ENCODE results near the gene PHKB. TPM values are rescaled to one million over a fixed set of nuclear protein-coding genes. Genes with fewer than 3 reads are reported as not detected.
"Not testable (repeated sequence)": the region's sequence is repeated elsewhere in the genome, so short reads cannot be mapped to it uniquely, and the experiment has no call there.

Gene PHKB
- total and polyA plus RNA-seq, 2 of the 8 experiments (the other 6 are each of a cell fraction or from before 2014, with no cell fraction given), result 18.6 to 38.3 TPM

GRCh38 chr16:47470810-47471209, 9.7 kb downstream of the PHKB start:
- Histone ChIP-seq H3K4me1 (replicated peaks in 1 of 4; ENCODE audit: control insufficient read depth in 3 of 4, insufficient read depth in 4 of 4, low read length in 3 of 4) (no peaks in the 10 kb centered on the region; a peak in 1 of 7 replicates), H3K27ac (ENCODE audit: low read depth, low read length) (no peak overlapping the region), H3K36me3 (ENCODE audit: control insufficient read depth in 2 of 4, insufficient read depth in 4 of 4, low read length in 3 of 4) (no peaks in the 10 kb centered on the region), H3K79me2 (ENCODE audit: control insufficient read depth in 1 of 2, insufficient read depth in 2 of 2, low read length in 2 of 2) (peaks cover 0 to 6% of the 10 kb centered on the region in 2 experiments; a peak in 1 of 4 replicates), H2BK120ac (replicated peaks; ENCODE audit: low read depth, low read length) (no peak overlapping the region), H3K4me3 (ENCODE audit: extremely low read depth in 1 of 4, insufficient read depth in 2 of 4, low read depth in 3 of 4, low read length in 4 of 4) (no peak overlapping the region), H4K8ac (ENCODE audit: extremely low read depth, insufficient read depth, low read length) (no peak overlapping the region), H3K18ac (ENCODE audit: extremely low read depth, low read length) (no peak overlapping the region), H3K4ac (replicated peaks; ENCODE audit: insufficient read length, low read depth, low read length) (no peak overlapping the region), H3K23me2 (ENCODE audit: low read depth, low read length) (no peaks in the 10 kb centered on the region; the same call in 1 of the 2 replicates), H3K79me1 (ENCODE audit: low read depth, low read length) (no peaks in the 10 kb centered on the region), H2BK20ac (ENCODE audit: low read length) (no peak overlapping the region), H3K4me2 (ENCODE audit: insufficient read depth in 1 of 2, low read depth in 2 of 2, low read length in 2 of 2) (no peak overlapping the region), H3K9me3 (ENCODE audit: insufficient read depth in 2 of 2, low read depth in 1 of 2, low read length in 1 of 2) (no peaks in the 10 kb centered on the region), H4K20me1 (replicated peaks in 1 of 2; ENCODE audit: control insufficient read depth in 1 of 2, insufficient read depth in 2 of 2, low read length in 2 of 2) (no peaks in the 10 kb centered on the region), H3K56ac (replicated peaks; ENCODE audit: insufficient read length, low read depth, low read length) (no peak overlapping the region), H2BK12ac (ENCODE audit: low read depth, low read length) (no peak overlapping the region), H4K5ac (ENCODE audit: insufficient read length, low read depth, low read length) (no peak overlapping the region), H4K91ac (replicated peaks; ENCODE audit: insufficient read length, low read length) (no peak overlapping the region), H3K27me3 (replicated peaks in 1 of 4; ENCODE audit: control insufficient read depth in 3 of 4, extremely low read depth in 1 of 4, insufficient read depth in 3 of 4, low read length in 3 of 4) (no peaks in the 10 kb centered on the region), H2BK5ac (ENCODE audit: low read depth, low read length) (no peak overlapping the region), H3K14ac (ENCODE audit: insufficient read length) (no peak overlapping the region), H3K9ac (replicated peaks in 1 of 4; ENCODE audit: extremely low read depth in 1 of 4, low read depth in 3 of 4, low read length in 3 of 4) (no peak overlapping the region), H2BK15ac (ENCODE audit: low read length) (no peak overlapping the region), H2AK5ac (ENCODE audit: low read depth, low read length) (no peak overlapping the region), H3K23ac (ENCODE audit: insufficient read length) (no peak overlapping the region), H2AFZ (ENCODE audit: low read length) (no peak overlapping the region)
- no peak for TF ChIP-seq CHD2 (IDR thresholded peaks at IDR 0.05; ENCODE audit: low read length)
- WGBS, 2 experiments (ENCODE audit: extremely low coverage in 1 of 2, insufficient coverage in 1 of 2, insufficient read length in 1 of 2, insufficient replicate concordance in 2 of 2, low coverage in 1 of 2, low lambda C conversion rate in 2 of 2, missing lambda C conversion rate in 1 of 2), result 89% methylated on average over 1 of the region's 1 CpG; no CpG with 5 or more reads in 1 of the 2 experiments
- POLR2A ChIA-PET (ENCODE audit: partially characterized antibody), result interaction anchor here (1.2 kb wide), 1 partner anchor 10 kb away, joined by 3 read pairs; the partner anchor contains the start of genes ITFG1 and PHKB
- FAIRE-seq (no peak), DNase-seq (ENCODE audit: low read depth in 1 of 2, low spot score in 2 of 2) (no peak)
- CTCF ChIA-PET (ENCODE audit: partially characterized antibody), result interaction anchor here (1.4 kb wide), 1 partner anchor 9 kb away, joined by 3 read pairs; the partner anchor contains the start of genes ITFG1 and PHKB

GRCh38 chr16:47473004-47473403, 11.9 kb downstream of the PHKB start:
- H3K79me2 ChIP-seq (ENCODE audit: control insufficient read depth in 1 of 2, insufficient read depth in 2 of 2, low read length in 2 of 2); POLR2A ChIA-PET (ENCODE audit: partially characterized antibody); H3K4me3 ChIP-seq (ENCODE audit: extremely low read depth in 1 of 4, insufficient read depth in 2 of 4, low read depth in 3 of 4, low read length in 4 of 4); H3K4ac ChIP-seq (replicated peaks; ENCODE audit: insufficient read length, low read depth, low read length); H4K20me1 ChIP-seq (replicated peaks in 1 of 2; ENCODE audit: control insufficient read depth in 1 of 2, insufficient read depth in 2 of 2, low read length in 2 of 2); H2AFZ ChIP-seq (ENCODE audit: low read length); H3K4me1 ChIP-seq (replicated peaks in 1 of 4; ENCODE audit: control insufficient read depth in 3 of 4, insufficient read depth in 4 of 4, low read length in 3 of 4); H4K8ac ChIP-seq (ENCODE audit: extremely low read depth, insufficient read depth, low read length); DNase-seq (ENCODE audit: low read depth in 1 of 2, low spot score in 2 of 2); H3K9me3 ChIP-seq (ENCODE audit: insufficient read depth in 2 of 2, low read depth in 1 of 2, low read length in 1 of 2); H3K4me2 ChIP-seq (ENCODE audit: insufficient read depth in 1 of 2, low read depth in 2 of 2, low read length in 2 of 2); H3K27ac ChIP-seq (ENCODE audit: low read depth, low read length); H3K18ac ChIP-seq (ENCODE audit: extremely low read depth, low read length); H3K79me1 ChIP-seq (ENCODE audit: low read depth, low read length); H3K56ac ChIP-seq (replicated peaks; ENCODE audit: insufficient read length, low read depth, low read length); H3K27me3 ChIP-seq (replicated peaks in 1 of 4; ENCODE audit: control insufficient read depth in 3 of 4, extremely low read depth in 1 of 4, insufficient read depth in 3 of 4, low read length in 3 of 4); H3K23me2 ChIP-seq (ENCODE audit: low read depth, low read length); H3K36me3 ChIP-seq (ENCODE audit: control insufficient read depth in 2 of 4, insufficient read depth in 4 of 4, low read length in 3 of 4); FAIRE-seq; H2BK20ac ChIP-seq (ENCODE audit: low read length); H4K91ac ChIP-seq (replicated peaks; ENCODE audit: insufficient read length, low read length); H2BK5ac ChIP-seq (ENCODE audit: low read depth, low read length); H3K9ac ChIP-seq (replicated peaks in 1 of 4; ENCODE audit: extremely low read depth in 1 of 4, low read depth in 3 of 4, low read length in 3 of 4); H3K23ac ChIP-seq (ENCODE audit: insufficient read length); H2BK15ac ChIP-seq (ENCODE audit: low read length); H3K14ac ChIP-seq (ENCODE audit: insufficient read length); H4K5ac ChIP-seq (ENCODE audit: insufficient read length, low read depth, low read length); H2BK12ac ChIP-seq (ENCODE audit: low read depth, low read length); H2BK120ac ChIP-seq (replicated peaks; ENCODE audit: low read depth, low read length); H2AK5ac ChIP-seq (ENCODE audit: low read depth, low read length): not testable (repeated sequence)
- CTCF ChIA-PET (ENCODE audit: partially characterized antibody), result interaction anchor here (0.6 kb wide), 3 partner anchors 19 to 430 kb away, joined by 3 to 4 read pairs (median 3); no protein-coding TSS in a partner anchor
- WGBS, 2 experiments (ENCODE audit: extremely low coverage in 1 of 2, insufficient coverage in 1 of 2, insufficient read length in 1 of 2, insufficient replicate concordance in 2 of 2, low coverage in 1 of 2, low lambda C conversion rate in 2 of 2, missing lambda C conversion rate in 1 of 2), result 85% methylated on average over 1 of the region's 2 CpGs; no CpG with 5 or more reads in 1 of the 2 experiments

All from H1 (cell line).